ENCODE measurements around the gene ABTB1.

GRCh38 chr3:127692501-127693335 lies 20.0 kb downstream of the ABTB1 start:
- TF ChIP-seq, protein P1, sequence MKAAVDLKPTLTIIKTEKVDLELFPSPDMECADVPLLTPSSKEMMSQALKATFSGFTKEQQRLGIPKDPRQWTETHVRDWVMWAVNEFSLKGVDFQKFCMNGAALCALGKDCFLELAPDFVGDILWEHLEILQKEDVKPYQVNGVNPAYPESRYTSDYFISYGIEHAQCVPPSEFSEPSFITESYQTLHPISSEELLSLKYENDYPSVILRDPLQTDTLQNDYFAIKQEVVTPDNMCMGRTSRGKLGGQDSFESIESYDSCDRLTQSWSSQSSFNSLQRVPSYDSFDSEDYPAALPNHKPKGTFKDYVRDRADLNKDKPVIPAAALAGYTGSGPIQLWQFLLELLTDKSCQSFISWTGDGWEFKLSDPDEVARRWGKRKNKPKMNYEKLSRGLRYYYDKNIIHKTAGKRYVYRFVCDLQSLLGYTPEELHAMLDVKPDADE (IDR thresholded peaks at IDR 0.05), result no peak
- TF ChIP-seq, protein P2, sequence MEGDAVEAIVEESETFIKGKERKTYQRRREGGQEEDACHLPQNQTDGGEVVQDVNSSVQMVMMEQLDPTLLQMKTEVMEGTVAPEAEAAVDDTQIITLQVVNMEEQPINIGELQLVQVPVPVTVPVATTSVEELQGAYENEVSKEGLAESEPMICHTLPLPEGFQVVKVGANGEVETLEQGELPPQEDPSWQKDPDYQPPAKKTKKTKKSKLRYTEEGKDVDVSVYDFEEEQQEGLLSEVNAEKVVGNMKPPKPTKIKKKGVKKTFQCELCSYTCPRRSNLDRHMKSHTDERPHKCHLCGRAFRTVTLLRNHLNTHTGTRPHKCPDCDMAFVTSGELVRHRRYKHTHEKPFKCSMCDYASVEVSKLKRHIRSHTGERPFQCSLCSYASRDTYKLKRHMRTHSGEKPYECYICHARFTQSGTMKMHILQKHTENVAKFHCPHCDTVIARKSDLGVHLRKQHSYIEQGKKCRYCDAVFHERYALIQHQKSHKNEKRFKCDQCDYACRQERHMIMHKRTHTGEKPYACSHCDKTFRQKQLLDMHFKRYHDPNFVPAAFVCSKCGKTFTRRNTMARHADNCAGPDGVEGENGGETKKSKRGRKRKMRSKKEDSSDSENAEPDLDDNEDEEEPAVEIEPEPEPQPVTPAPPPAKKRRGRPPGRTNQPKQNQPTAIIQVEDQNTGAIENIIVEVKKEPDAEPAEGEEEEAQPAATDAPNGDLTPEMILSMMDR (conservative IDR thresholded peaks at IDR 0.05; ENCODE audit: low read depth in 2 of 2), result no peak
- TF ChIP-seq EZH2 (IDR thresholded peaks at IDR 0.05; ENCODE audit: low read depth, unreplicated experiment) (no peak), POLR2AphosphoS5 (IDR thresholded peaks at IDR 0.05; ENCODE audit: low read depth) (no peak), REST (IDR thresholded peaks at IDR 0.05; ENCODE audit: unreplicated experiment) (no peak), JUNB (IDR thresholded peaks at IDR 0.05; ENCODE audit: unreplicated experiment) (no peak), CREB1 (CRISPR knock-in tag; IDR thresholded peaks at IDR 0.05; ENCODE audit: low read depth) (no peak)
